Stimulated activated CD8-positive, alpha-beta memory T cell treated with anti-CD3 and anti-CD28 coated beads, Interleukin-4, amount 100 ng/mL, for 4 hours (primary cell): ENCODE measurements around the gene DNMBP.
"Not testable (repeated sequence)": the region's sequence is repeated elsewhere in the genome, so short reads cannot be mapped to it uniquely, and the experiment has no call there.

Experiments
- DNase-seq, 2 donors: peaks; one replicate each; pipeline ENCODE4 v3.0.0-alpha.2; 2020; ENCODE audit warnings: low read depth in 2 of 2, low spot score in 1 of 2

Gene DNMBP

DNA sequence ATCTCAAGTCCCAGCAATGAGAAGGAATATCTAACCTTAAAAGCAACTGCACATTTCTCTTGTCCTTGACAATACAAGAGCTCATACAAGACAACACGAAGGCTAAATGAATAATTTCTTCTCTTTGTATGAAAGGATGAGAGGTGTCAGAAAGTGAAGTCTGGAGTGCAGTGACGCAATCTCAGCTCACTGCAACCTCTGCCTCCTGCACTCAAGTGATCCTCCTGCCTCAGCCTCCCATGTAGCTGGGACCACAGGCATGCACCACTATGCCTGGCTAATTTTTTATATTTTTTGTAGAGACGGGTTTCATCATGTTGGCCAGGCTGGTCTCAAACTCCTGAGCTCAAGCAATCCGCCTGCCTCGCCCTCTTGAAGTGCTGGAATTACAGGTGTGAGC, 24.1 kb downstream of the DNMBP start:
- DNase-seq = not testable (repeated sequence)

DNA sequence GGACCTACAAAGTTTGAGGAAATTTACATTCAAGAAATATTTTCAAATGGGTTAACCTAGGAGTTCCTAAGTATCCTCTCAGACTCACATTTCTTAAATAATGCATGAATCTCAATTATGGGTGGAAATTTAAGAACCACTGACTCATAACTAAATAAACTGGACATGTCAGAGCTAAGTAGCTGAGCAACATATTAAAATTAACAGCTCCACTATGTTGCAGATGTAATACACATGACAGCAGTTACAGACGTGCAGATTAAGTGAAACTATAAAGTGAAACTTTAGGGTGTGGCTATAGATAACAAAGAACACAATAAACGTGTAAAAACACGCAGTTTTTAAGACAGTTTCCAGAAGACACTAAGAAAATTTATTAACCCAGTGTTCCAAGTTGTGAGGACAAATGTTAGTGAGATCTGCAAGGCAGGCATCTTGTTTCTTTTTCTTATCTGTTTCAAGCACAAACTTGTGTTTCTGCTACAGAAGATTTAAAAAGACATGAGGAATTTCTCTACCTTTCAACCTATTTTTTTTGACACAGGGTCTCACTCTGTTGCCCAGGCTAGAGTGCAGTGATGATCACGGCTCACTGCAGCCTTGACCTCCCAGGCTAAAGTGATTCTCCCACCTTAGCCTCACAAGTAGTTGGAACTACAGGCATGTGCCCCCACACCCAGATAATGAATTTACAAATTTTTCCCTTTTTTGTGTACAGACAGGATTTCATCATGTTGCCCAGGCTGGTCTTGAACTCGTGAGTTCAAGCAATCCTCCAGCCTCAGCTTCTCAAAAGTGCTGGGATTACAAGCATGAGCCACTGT, 25.3 kb downstream of the DNMBP start:
- no peak for DNase-seq

DNA sequence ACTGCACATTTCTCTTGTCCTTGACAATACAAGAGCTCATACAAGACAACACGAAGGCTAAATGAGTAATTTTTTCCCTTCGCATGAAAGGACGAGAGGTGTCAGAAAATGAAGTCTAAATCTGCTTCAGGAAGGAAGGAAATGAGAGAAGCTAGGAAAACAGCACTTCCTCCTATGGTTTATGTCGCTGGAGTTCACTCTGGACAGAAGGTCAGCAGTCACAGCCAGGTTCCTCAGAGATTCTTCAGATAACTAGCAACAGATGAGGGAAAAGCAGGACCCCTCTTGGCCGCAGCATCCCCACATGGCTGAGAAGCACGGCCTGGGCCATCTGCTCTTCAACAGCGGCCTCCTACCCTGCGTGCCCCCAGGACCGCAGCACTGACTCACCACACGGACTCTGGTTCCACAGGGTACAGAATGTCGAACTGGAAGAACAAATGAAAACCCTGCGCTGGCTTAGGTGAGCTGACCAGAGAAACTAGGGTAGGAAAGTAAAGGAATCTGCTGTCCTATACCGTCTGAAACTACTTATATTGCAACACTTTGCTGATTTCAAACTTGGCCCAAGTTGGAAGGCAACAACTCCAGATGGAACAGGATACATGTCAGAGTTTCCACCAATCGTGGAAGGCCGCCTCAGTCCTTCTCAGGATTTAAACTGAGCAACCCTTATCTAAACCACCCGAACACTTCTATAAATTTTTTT, 26.3 kb downstream of the DNMBP start:
- no peak for DNase-seq

GRCh38 chr10:99982728-99983127, 27.0 kb downstream of the DNMBP start:
- DNase-seq = no peak

- no peak for DNase-seq
These were observed 28.1 kb downstream of the DNMBP start for GRCh38 chr10:99981581-99982199.

DNA sequence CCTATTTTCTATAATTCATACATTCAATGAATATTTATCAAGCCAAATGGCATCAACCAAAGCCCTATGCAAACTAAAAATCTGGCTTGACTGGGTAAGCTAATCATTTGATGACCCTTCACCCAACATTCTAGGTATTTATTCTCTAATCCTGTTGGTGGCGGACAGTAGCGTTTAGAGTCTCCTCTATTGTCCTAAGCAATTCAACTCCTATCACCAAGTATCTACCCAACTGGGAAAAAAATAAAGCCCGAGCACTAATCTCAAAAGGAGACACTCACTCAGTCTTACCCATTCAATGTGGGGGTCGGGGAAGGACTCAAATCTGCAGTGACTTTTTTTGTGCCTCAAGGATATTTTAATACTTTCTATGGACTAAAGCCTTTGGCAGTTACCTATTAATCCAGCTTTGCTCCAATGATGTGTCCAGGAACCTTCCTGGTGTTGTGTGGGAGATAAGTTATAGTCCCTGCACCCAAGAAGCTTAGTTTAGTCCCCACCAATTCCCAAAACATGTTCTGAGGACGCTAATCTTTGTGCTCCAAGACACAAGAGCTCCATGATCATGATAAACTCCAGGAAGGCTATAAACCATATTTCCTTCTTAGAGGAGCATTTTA, 30.6 kb downstream of the DNMBP start:
- DNase-seq = no peak

DNA sequence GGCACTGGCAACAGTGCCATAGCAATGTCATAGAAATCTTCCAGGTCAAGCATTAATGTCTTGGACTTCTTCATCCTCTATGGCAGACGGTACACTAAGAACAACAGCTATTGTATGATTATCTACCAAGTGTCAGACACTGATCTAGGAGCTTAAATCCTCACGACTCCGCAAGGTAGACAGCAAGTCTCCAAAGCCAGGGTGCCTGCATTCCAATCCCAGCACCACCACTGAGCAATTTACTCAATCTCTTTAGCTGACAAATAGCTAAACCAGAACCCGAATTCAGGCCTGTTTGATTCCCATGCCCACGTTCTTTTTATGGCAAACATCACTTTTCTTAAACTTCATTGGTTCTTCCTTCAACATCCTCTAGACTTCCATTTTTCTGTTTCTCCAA, 31.8 kb downstream of the DNMBP start:
- no peak for DNase-seq

DNA sequence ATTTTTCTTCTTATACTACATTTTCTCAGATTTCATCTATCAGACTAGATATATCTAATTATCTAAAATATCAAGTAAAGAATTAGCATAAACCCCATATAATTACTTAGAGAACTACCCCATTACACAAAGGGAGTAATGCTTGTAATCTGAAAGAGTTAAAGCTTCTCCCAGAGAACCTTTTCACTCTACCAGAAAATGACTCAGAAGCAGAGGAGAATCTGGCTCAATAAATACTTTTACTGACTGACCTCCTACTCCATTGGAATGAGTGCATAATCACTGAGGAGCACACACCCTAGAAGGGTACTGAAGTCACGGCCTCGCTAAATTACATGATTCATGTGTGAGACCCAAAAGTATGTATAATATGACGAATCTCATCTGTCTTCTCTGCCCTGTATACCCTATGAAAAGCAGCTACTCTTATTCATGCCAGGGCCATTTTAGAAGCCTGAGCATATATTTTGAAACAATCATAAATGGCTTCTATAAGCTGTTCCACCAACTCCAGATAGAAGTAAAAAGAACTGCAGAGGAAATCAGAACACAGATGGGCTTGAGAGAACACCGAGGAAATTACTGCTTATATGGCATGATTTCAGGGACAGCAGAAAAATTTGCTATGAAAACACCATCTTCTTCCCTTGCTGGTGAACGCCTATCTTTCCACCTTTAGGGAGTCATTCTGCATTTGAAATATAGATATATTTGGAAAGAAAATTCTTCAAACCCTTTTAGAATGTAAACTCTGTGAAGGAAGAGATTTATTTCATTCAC, 32.7 kb downstream of the DNMBP start:
- no peak for DNase-seq

GRCh38 chr10:99975942-99976809, 33.6 kb downstream of the DNMBP start:
- no peak for DNase-seq

GRCh38 chr10:99975106-99975829, 34.5 kb downstream of the DNMBP start:
- DNase-seq = no peak

DNA sequence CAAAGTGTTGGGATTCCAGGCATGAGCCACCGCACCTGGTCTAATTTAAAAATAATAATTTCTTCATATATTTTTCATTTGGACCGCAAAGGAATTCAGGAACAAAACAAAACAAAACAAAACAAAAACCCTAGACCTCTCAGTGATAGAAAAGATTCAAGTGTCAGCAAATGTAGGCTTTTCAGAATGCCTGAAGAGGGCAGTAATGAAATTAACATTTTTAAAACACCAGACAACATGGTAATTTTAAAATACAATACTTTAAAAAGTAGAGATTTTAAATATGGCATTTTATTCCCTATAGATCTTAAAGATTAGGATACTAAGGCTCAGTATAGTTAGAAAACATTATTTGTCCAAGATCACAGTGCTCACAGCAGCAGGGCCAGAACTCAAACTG, 36.6 kb downstream of the DNMBP start:
- DNase-seq = no peak

- no peak for DNase-seq
These were observed 41.8 kb downstream of the DNMBP start for GRCh38 chr10:99967961-99968360.

DNA sequence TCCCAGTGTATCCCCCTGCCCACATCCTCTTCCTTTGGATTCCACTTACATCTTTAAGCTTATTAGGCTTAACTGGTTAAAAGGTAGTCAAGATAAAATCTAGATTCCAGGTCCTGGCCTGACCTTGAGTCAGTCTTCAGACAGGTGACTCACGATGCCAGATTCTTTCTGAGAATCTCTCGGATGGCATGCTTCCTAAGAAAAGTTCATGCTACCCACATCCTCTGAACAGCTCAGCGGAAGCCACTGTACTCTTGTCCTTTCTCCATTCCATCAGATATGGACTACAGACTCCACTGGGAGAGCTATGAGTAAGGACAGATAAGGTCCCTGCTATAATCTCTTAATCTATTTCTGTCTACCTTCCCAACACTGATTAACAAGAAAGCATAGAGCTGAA, 43.4 kb downstream of the DNMBP start:
- DNase-seq = no peak

DNA sequence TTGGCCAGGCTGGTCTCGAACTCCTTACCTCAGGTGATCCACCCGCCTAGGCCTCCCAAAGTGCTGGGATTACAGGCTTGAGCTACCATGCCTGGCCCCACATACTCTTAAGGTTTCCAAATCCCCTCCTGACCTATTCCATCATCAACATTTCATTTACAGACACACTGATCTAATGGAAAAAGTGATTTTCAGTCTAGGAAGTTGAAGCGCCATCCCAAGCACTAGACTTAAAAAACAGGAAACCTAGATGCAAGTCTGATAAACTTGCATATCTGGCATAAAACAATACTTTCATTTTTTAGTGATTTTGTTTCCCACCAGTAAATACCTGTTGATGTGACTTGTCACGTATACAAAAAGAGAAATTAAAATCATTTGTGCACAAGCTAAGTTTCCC, 44.0 kb downstream of the DNMBP start:
- no peak for DNase-seq

DNA sequence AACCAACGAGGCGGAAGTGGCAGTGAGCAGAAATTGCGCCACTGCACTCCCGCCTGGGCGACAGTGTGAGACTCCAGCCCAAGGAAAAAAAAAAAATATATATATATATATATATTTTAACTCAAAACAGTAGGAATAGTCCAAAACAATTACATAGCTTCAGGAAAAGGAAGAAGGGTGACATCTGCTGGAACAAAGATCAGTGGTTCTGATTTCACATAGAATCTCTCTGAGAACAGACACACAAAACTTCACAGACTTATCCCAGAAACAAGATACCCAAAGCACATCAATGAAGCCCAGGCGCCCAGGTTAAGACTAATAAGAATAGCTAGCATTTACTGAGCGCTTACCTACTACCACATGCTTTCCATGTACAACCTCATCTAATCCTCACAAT, 45.0 kb downstream of the DNMBP start:
- no peak for DNase-seq

GRCh38 chr10:99963467-99964165, 46.1 kb downstream of the DNMBP start:
- not testable (repeated sequence) for DNase-seq

DNA sequence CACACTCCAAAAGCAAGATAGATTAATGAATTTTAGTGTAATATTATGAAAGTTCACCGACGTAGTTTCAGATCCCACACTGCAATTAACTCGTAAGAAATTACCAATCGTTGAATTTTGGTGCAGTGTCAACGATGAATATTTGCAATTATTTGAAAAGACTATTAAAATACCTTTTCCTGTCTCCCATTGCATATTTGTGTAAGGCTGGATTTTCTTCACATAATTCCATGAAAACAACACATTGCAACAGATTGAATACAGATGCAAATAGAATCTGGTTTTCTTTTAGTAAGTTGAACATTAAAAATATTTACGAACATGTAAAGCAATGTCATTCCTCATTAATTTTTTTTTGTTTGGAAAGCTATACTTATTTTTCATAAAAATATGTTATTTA, 50.9 kb downstream of the DNMBP start:
- no peak for DNase-seq

DNA sequence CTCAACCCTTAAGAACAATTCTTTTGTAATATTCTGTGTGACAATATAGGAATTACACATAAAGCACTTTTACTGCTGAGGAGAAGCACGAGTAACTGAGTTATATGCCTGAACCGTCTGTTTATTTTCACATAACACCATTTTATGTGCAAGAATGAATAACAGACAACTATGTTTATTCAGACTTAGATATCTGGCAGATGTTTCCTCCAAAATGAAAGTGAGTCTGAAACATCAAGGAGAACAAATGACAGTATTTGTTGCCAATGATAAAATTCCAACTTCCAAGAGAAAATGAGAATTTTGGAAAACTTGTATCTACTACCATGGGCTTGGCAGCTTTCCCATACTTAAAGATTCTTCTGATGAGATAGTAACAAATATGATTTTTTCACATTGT, 51.4 kb downstream of the DNMBP start:
- DNase-seq = no peak

DNA sequence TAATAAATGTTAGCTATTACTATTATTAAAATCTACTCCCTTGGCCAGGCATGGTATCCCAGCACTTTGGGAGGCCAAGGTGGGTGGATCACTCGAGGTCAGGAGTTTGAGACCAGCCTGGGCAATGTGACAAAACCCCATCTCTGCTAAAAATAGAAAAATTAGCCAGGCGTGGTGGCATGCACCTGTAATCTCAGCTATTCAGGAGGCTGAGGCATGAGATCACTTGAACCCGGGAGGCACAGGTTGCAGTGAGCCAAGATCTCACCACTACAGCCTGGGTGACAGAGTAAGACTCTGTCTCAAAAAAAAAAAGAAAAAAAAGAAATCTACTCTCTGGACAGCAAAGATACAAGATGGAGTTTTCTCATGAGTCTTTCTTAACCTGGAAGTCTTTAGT, 56.2 kb downstream of the DNMBP start:
- DNase-seq = not testable (repeated sequence)
